GM10266 (cell line): ENCODE data around the gene NTRK1.

Experiments
- DNase-seq: peaks from one replicate; pipeline ENCODE4 v3.0.0; 2012; ENCODE audit errors: extremely low spot score
- CTCF ChIP-seq: IDR thresholded peaks from 2 replicates; pipeline ENCODE4 v1.5.1; 2012; ENCODE audit warnings: mild to moderate bottlenecking, low read depth; ENCODE audit not compliant: control insufficient read depth, insufficient read depth; ENCODE audit errors: missing control alignments

NTRK1 gene

DNA sequence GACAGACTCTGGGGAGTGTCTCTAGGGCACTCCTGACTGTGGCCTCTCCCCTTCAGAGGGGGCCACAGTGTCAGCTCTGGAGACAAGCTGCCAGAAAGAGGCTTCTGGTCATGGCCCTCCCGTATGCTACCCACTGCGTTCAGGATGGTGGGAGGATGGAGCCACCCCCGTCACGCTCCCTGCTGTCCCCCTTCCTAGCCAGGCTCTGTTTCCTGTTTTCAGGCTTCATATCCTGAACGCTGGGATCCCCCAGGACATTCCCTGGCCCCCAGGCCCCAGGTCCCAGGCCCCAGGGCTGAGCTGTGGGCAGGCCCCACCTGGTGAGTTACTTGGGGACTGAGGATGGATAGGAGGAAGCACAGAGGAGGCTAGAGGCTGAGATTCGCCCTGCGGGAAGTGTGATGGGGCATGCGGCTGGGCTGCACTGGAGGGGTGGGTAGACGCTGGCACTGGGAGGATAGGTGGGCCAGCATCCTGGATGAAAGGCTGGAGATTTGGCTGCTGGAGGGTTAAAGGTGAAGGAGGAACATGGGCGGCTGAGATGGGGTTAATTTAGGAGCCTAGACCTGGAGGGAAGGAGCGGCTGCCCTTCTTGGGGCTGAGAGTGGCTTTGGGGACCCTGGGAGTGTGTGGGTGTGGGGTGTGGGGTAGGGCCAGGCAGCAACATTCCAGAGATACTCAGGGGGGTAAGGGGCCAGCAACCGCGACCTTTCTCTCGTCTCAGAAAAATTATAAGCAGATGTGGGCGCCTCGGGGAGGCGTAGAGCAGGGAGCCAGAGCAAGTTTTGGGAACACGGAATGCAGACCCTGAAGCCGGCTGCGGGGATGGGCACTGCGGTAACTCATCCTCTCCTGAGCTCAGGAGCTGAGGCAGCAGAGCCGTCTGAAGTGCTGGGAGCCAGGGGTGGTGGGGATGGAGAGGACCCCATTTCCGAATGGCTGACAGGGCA is 41.6 kb downstream of the NTRK1 start:
- DNase-seq, result no peak
- TF ChIP-seq CTCF, result no peak

- DNase-seq, result no peak
- TF ChIP-seq CTCF, result no peak
These were observed 42.8 kb downstream of the NTRK1 start for GRCh38 chr1:156903328-156904091.

- no peak for TF ChIP-seq CTCF
- no peak for DNase-seq
These were observed 43.7 kb downstream of the NTRK1 start for GRCh38 chr1:156904187-156904959.

DNA sequence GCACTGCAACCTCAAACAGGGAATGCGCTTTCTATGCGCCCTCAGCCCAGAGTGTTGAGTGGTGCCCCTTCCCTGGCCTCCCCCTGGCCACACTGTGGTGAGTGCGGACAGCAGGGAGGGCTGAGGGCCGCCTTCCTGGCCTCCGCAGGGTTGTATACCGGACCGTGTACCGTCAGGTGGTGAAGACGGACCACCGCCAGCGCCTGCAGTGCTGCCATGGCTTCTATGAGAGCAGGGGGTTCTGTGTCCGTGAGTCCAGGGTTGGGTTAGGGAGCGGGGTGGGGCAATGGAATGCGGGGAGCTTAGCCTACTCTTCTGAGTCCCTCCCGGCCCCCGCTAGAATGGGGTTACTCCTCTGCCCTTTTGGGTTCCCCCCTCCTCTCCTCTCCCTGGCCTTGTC is 44.5 kb downstream of the NTRK1 start:
- no peak for TF ChIP-seq CTCF

DNA sequence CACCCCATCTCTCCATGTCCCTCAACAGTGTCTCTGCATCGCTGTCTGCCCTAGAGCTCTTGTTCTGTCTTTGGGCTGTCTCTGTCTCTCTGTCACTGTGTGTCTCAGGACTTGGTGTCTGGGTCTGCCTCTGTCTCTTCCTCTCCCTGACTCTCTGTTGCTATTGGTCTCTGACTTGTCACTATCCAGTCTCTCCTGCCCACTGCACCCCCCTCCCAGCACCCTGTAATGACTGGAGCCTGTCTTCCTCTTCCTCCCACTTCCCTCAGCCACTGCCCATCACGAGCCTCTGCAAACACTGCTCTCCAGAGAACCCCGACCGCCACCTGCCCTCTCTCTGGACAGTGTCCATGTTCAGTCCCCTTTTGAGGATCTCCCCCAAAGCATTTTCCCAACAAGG is 45.0 kb downstream of the NTRK1 start:
- TF ChIP-seq CTCF, result no peak
- DNase-seq, result no peak

More for the DNA sequence above, 44.5 kb downstream of the NTRK1 start:
- DNase-seq, result no peak

DNA sequence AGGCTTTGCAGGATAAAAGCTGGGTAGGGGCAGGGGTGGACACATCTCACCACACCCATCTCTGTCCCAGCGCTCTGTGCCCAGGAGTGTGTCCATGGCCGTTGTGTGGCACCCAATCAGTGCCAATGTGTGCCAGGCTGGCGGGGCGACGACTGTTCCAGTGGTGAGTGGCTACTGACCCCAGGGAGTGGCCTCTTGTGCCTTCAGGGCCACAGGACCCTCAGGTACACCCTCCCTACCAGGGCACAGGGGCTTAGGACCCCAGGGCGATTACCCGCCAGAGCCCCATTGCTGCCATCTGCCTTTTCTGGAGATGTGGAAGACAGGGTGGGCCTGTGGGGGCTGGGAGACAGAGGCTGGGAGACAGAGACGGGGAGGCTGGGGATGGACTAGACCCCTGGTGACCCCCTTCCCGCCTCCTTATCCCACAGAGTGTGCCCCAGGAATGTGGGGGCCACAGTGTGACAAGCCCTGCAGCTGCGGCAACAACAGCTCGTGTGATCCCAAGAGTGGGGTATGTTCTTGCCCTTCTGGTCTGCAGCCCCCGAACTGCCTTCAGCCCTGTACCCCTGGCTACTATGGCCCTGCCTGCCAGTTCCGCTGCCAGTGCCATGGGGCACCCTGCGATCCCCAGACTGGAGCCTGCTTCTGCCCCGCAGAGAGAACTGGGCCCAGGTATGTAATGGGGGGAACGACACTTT is 45.7 kb downstream of the NTRK1 start:
- no peak for DNase-seq

More for the DNA sequence above, 45.7 kb downstream of the NTRK1 start:
- no peak for TF ChIP-seq CTCF
